Stimulated activated effector memory CD8-positive, alpha-beta T cell treated with anti-CD3 and anti-CD28 coated beads, Interleukin-12 subunit alpha, Interleukin-12 subunit beta, amount 100 ng/mL, for 72 hours (primary cell): ENCODE data around the gene NAA80.

Source experiments
- ATAC-seq: fragments of 150-1000 bp; cut with Tn5 transposase; 2 replicates; pipeline ENCODE4 v1.10.0; 2021
- DNase-seq, 2 donors: peaks; one replicate each; pipeline ENCODE4 v3.0.0; 2021 to 2022; ENCODE audit warnings: low spot score in 2 of 2
- H3K27ac Mint-ChIP-seq: one replicate; pipeline ENCODE4 v1.8.0; 2022; ENCODE audit warnings: mild to moderate bottlenecking, mixed read lengths
- H3K36me3 Mint-ChIP-seq: one replicate; pipeline ENCODE4 v1.8.0; 2022; ENCODE audit warnings: mild to moderate bottlenecking, mixed read lengths
- H3K4me1 Mint-ChIP-seq: one replicate; pipeline ENCODE4 v1.8.0; 2022; ENCODE audit warnings: mixed read lengths
- H3K4me3 Mint-ChIP-seq: one replicate; pipeline ENCODE4 v1.8.0; 2022; ENCODE audit warnings: mild to moderate bottlenecking, mixed read lengths
- H3K9me3 Mint-ChIP-seq: one replicate; pipeline ENCODE4 v1.8.0; 2022; ENCODE audit warnings: mixed read lengths

NAA80 gene

GRCh38 chr3:50256978-50257890, 42.0 kb downstream of the NAA80 start:
- H3K4me1 Mint-ChIP-seq, result peaks cover 28% of the 10 kb centered on the region
- H3K4me3 Mint-ChIP-seq, result no peak overlapping the region
- no peaks in the 10 kb centered on the region for H3K9me3 Mint-ChIP-seq
- no peak overlapping the region for H3K27ac Mint-ChIP-seq
- ATAC-seq (no peak), DNase-seq (no peak)
- H3K36me3 Mint-ChIP-seq, result peaks cover 98% of the 10 kb centered on the region

GRCh38 chr3:50255251-50255615, 44.0 kb downstream of the NAA80 start:
- Mint-ChIP-seq H3K36me3 (peaks cover 100% of the 10 kb centered on the region), H3K4me1 (peaks cover 43% of the 10 kb centered on the region), H3K4me3 (no peak overlapping the region), H3K9me3 (no peaks in the 10 kb centered on the region), H3K27ac (peak overlapping the region; percentile 86)
- no peak for DNase-seq
- ATAC-seq, result no peak

GRCh38 chr3:50254577-50255250, 44.5 kb downstream of the NAA80 start:
- H3K4me3 Mint-ChIP-seq, result no peak overlapping the region
- DNase-seq (no peak), ATAC-seq (no peak)
- H3K27ac Mint-ChIP-seq, result peak overlapping the region; percentile 86
- no peaks in the 10 kb centered on the region for H3K9me3 Mint-ChIP-seq
- peaks cover 44% of the 10 kb centered on the region for H3K4me1 Mint-ChIP-seq
- H3K36me3 Mint-ChIP-seq, result peaks cover 99% of the 10 kb centered on the region

- peak overlapping the region; percentile 19 for H3K4me3 Mint-ChIP-seq
- peak; percentile 69 for ATAC-seq
- H3K9me3 Mint-ChIP-seq, result no peaks in the 10 kb centered on the region
- H3K4me1 Mint-ChIP-seq, result peaks cover 65% of the 10 kb centered on the region
- H3K36me3 Mint-ChIP-seq, result peaks cover 89% of the 10 kb centered on the region
- DNase-seq, result peak in 1 of 2 donors; percentile 32
- H3K27ac Mint-ChIP-seq, result peak overlapping the region; percentile 85
These were observed 48.0 kb downstream of the NAA80 start for GRCh38 chr3:50251220-50251619.

GRCh38 chr3:50250514-50250913, 48.7 kb downstream of the NAA80 start:
- no peak for ATAC-seq
- Mint-ChIP-seq H3K27ac (peak overlapping the region; percentile 93), H3K4me1 (peaks cover 72% of the 10 kb centered on the region), H3K36me3 (peaks cover 89% of the 10 kb centered on the region), H3K9me3 (no peaks in the 10 kb centered on the region), H3K4me3 (no peak overlapping the region)
- DNase-seq, result no peak

GRCh38 chr3:50249457-50249856, 49.7 kb downstream of the NAA80 start:
- H3K4me3 Mint-ChIP-seq, result no peak overlapping the region
- ATAC-seq (no peak), DNase-seq (no peak)
- H3K27ac Mint-ChIP-seq, result peak overlapping the region; percentile 93
- H3K9me3 Mint-ChIP-seq, result no peaks in the 10 kb centered on the region
- peaks cover 89% of the 10 kb centered on the region for H3K36me3 Mint-ChIP-seq
- H3K4me1 Mint-ChIP-seq, result peaks cover 77% of the 10 kb centered on the region

- Mint-ChIP-seq H3K9me3 (no peaks in the 10 kb centered on the region), H3K27ac (peak overlapping the region; percentile 93), H3K4me3 (peak overlapping the region; percentile 51), H3K4me1 (peaks cover 77% of the 10 kb centered on the region), H3K36me3 (peaks cover 89% of the 10 kb centered on the region)
- ATAC-seq (no peak), DNase-seq (no peak)
These were observed 50.8 kb downstream of the NAA80 start for GRCh38 chr3:50248387-50248786.

- H3K27ac Mint-ChIP-seq, result peak overlapping the region; percentile 94
- H3K9me3 Mint-ChIP-seq, result no peaks in the 10 kb centered on the region
- H3K36me3 Mint-ChIP-seq, result peaks cover 86% of the 10 kb centered on the region
- peak overlapping the region; percentile 76 for H3K4me3 Mint-ChIP-seq
- peaks cover 91% of the 10 kb centered on the region for H3K4me1 Mint-ChIP-seq
- DNase-seq (peak in 1 of 2 donors; percentile 71), ATAC-seq (peak; percentile 90)
These were observed 52.7 kb downstream of the NAA80 start for GRCh38 chr3:50246517-50246954.
